Gastrocnemius medialis (tissue), 4 donors: Measurements from ENCODE around the gene EIF5. TPM values are rescaled to one million over a fixed set of nuclear protein-coding genes. Genes with fewer than 3 reads are reported as not detected.

Experiments used
- ATAC-seq, 2 donors: fragments of 150-250 bp; one replicate each; pipeline ENCODE4 v1.9.1; 2016
- DNase-seq, 2 donors: peaks; one replicate each; pipeline ENCODE4 v3.0.0-alpha.2; 2019
- H3K27ac ChIP-seq, 4 donors: fragments of 200-600 bp; sonication (generic); 1 replicate in 1 of 4; 2 replicates in 3 of 4; pipeline ENCODE4 v1.5.1; 2016 to 2018; ENCODE audit warnings: mild to moderate bottlenecking in 2 of 4, moderate library complexity in 1 of 4
- H3K27me3 ChIP-seq, 3 donors: fragments of 200-600 bp; sonication (generic) in 2 of 3; 1 replicate in 1 of 3; 2 replicates in 2 of 3; pipeline versions ENCODE4 v1.5.1 to v1.6.0; 2016 to 2019; ENCODE audit warnings: mild to moderate bottlenecking in 1 of 3, moderate library complexity in 1 of 3
- H3K36me3 ChIP-seq, 2 donors: fragments of 200-600 bp; sonication (generic) in 1 of 2; one replicate each; pipeline ENCODE4 v1.5.1; 2017 to 2018
- H3K4me1 ChIP-seq, 2 donors: fragments of 200-600 bp; sonication (generic) in 1 of 2; one replicate each; pipeline ENCODE4 v1.5.1; 2016 to 2017; ENCODE audit warnings: mild to moderate bottlenecking in 2 of 2
- H3K4me3 ChIP-seq, 4 donors: fragments of 200-600 bp; sonication (generic) in 3 of 4; 1 replicate in 1 of 4; 2 replicates in 3 of 4; pipeline ENCODE4 v1.5.1; 2016 to 2019; ENCODE audit warnings: mild to moderate bottlenecking in 2 of 4
- H3K9me3 ChIP-seq, 3 donors: fragments of 200-600 bp; sonication (generic) in 2 of 3; 1 replicate in 1 of 3; 2 replicates in 2 of 3; pipeline ENCODE4 v1.5.1; 2016 to 2019
- POLR2A ChIP-seq, 2 donors: fragments of 450-650 bp; IDR thresholded peaks; one replicate each; pipeline ENCODE4 v1.6.1; 2017; ENCODE audit warnings: antibody characterized with exemption in 2 of 2, mild to moderate bottlenecking in 2 of 2, moderate library complexity in 2 of 2
- in situ Hi-C, 4 donors: fragments of 200-750 bp; cut with MboI; loops; one replicate each; pipeline versions ENCODE4 v1.15.0 to v1.8.0; 2017; ENCODE audit warnings: low sequenced_read_pairs in 4 of 4
- intact Hi-C: fragments of 100-400 bp; cut with DNase I; formaldehyde crosslinking; loops from one replicate; pipeline ENCODE4 v1.15.1; 2023; ENCODE audit warnings: low total_unique reads
- total RNA-seq, 4 donors: library from RNA; depleted of rRNA; stranded (reverse); fragments of >200 nt; gene quantifications; one replicate each; pipeline versions ENCODE4 v1.1.0 to v1.2.3, GENCODE V29; 2016
- TF ChIP-seq, protein P1 (sequence below), 5 experiments: fragments of 450-650 bp in 3 of 5; fragments of 200-600 bp in 2 of 5; sonication (generic) in 2 of 5; IDR thresholded peaks in 4 of 5; conservative IDR thresholded peaks in 1 of 5; 1 replicate in 4 of 5; 2 replicates in 1 of 5; pipeline ENCODE4 v1.5.1; 2016 to 2019; ENCODE audit warnings: antibody characterized with exemption in 5 of 5, mild to moderate bottlenecking in 3 of 5, moderate library complexity in 3 of 5

The EIF5 gene
- total RNA-seq, 4 donors from 2014 or later = 313 to 538 (median 374) TPM

DNA sequence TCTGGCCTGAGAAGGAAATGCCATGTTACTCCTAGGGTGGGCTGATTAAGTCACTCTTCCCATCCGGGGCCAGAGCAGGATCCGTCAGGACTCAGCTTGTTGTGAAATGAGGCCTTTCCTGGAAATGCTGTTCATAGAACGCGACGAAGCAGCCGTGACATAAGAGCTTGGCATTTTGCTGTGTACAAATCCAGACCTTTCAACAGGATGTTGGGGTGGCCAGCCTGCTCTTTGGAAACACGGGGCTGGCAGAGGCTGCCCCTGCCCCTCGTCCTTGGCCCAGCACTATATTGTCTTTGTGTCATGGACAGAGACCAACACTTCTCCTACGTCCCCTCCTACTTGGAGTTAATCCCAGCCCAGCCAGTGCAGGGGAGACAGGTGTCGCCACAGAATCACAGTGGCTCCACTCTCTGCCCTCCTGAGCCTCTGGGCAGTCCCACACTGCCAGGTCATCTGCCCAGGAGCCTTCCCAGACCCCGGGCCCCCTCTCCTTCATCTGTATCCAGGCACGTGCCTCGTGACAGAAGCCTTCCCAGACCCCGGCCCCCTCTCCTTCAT is 18.6 kb upstream of the EIF5 start:
- Histone ChIP-seq H3K27me3 (no peaks in the 10 kb centered on the region), H3K9me3 (no peaks in the 10 kb centered on the region), H3K4me1 (peaks cover 0 to 6% of the 10 kb centered on the region in 2 donors), H3K36me3 (no peaks in the 10 kb centered on the region), H3K27ac (peak overlapping the region in 3 of 4 donors; percentile 61 to 64 (median 63)), H3K4me3 (no peak overlapping the region)
- ATAC-seq (peak; percentile 70 to 95), DNase-seq (peak in 1 of 2 donors; percentile 57)
- no peak for TF ChIP-seq POLR2A (IDR thresholded peaks at IDR 0.05)
- TF ChIP-seq, protein P1, sequence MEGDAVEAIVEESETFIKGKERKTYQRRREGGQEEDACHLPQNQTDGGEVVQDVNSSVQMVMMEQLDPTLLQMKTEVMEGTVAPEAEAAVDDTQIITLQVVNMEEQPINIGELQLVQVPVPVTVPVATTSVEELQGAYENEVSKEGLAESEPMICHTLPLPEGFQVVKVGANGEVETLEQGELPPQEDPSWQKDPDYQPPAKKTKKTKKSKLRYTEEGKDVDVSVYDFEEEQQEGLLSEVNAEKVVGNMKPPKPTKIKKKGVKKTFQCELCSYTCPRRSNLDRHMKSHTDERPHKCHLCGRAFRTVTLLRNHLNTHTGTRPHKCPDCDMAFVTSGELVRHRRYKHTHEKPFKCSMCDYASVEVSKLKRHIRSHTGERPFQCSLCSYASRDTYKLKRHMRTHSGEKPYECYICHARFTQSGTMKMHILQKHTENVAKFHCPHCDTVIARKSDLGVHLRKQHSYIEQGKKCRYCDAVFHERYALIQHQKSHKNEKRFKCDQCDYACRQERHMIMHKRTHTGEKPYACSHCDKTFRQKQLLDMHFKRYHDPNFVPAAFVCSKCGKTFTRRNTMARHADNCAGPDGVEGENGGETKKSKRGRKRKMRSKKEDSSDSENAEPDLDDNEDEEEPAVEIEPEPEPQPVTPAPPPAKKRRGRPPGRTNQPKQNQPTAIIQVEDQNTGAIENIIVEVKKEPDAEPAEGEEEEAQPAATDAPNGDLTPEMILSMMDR (IDR thresholded peaks at IDR 0.05 in 4 of 5, conservative IDR thresholded peaks at IDR 0.05 in 1 of 5) = no peak
- in situ Hi-C loops (no loop called here), intact Hi-C loops (loop anchor here (2.0 kb wide), 1 partner anchor 19 kb away; the partner anchor contains the start of gene EIF5)

DNA sequence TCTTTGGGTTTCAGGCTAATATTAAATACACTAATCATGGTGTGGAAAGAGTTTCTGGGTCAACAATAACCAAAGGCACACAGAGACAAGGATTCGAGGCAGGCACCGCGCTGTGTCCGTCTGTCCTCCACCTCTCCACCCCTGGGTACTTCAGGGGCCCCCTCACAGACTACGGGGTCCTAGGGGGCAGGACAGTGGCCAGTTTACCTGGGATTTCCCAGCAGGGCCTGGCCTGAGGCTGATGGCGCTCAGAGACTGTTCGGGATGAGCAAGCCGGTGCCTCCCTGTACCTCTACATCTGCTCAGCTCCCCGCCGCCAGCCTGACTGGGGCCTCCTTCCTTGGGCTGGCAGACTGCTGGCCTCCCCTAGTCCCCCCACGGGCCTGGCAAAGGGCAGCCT is 18.1 kb upstream of the EIF5 start:
- no peaks in the 10 kb centered on the region for H3K36me3 ChIP-seq
- H3K27ac ChIP-seq = peak overlapping the region in 3 of 4 donors; percentile 61 to 64 (median 63)
- DNase-seq (no peak), ATAC-seq (no peak)
- no peak for TF ChIP-seq POLR2A (IDR thresholded peaks at IDR 0.05)
- TF ChIP-seq, protein P1 (IDR thresholded peaks at IDR 0.05 in 4 of 5, conservative IDR thresholded peaks at IDR 0.05 in 1 of 5) = no peak
- no peak overlapping the region for H3K4me3 ChIP-seq
- peaks cover 0 to 6% of the 10 kb centered on the region in 2 donors for H3K4me1 ChIP-seq
- intact Hi-C loops = loop anchor here (2.0 kb wide), 1 partner anchor 19 kb away; the partner anchor contains the start of gene EIF5
- H3K9me3 ChIP-seq = no peaks in the 10 kb centered on the region
- H3K27me3 ChIP-seq = no peaks in the 10 kb centered on the region
- in situ Hi-C loops = no loop called here

DNA sequence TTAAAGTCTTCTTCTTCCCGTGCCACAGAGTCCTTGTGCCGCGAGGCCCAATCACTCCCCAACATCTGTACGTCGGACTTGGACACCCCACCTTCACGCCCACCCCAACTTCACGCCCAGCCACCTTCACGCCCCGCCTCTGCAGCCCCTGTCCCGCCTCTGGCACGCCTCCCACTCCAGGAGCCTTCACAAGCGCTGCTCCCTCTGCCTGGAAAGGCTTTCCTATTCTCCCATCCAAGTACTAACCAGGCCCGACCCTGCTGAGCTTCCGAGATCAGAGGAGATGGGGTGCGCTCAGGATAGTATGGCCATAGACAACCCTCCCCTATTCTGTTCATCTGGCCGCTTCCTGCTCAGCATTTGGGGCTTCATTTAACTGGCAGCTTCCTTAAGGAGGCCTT is 17.3 kb upstream of the EIF5 start:
- intact Hi-C loops = no loop called here
- ATAC-seq (no peak), DNase-seq (no peak)
- Histone ChIP-seq H3K27me3 (no peaks in the 10 kb centered on the region), H3K4me1 (peaks cover 0 to 6% of the 10 kb centered on the region in 2 donors), H3K9me3 (no peaks in the 10 kb centered on the region), H3K27ac (no peak overlapping the region), H3K36me3 (no peaks in the 10 kb centered on the region), H3K4me3 (no peak overlapping the region)
- TF ChIP-seq, protein P1 (IDR thresholded peaks at IDR 0.05 in 4 of 5, conservative IDR thresholded peaks at IDR 0.05 in 1 of 5) = no peak
- TF ChIP-seq POLR2A (IDR thresholded peaks at IDR 0.05) = no peak
- in situ Hi-C loops = no loop called here

DNA sequence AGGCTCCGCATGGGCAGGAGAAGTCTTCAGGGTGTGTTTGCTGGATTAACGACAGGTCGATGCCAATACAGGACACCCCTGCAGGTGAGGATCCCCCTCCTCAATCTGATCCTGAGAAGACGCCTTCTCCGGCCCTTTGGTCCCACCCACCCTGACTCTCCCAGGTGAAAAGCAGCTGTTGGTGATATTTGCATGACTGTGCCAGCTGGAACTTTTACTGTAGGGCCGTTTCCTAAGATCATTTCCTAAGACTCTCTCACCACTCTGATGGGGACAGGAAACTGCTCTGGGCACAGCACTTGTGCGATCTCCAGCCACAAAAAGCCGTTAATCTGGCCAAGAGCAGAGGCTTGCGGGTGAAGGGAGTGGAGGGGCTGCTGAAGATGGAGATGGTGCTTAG is 16.8 kb upstream of the EIF5 start:
- H3K36me3 ChIP-seq = no peaks in the 10 kb centered on the region
- in situ Hi-C loops = no loop called here
- TF ChIP-seq POLR2A (IDR thresholded peaks at IDR 0.05) = no peak
- TF ChIP-seq, protein P1 (IDR thresholded peaks at IDR 0.05 in 4 of 5, conservative IDR thresholded peaks at IDR 0.05 in 1 of 5) = no peak
- ATAC-seq = no peak
- no peaks in the 10 kb centered on the region for H3K9me3 ChIP-seq
- H3K27ac ChIP-seq = no peak overlapping the region
- intact Hi-C loops = no loop called here
- H3K4me3 ChIP-seq = no peak overlapping the region
- H3K27me3 ChIP-seq = no peaks in the 10 kb centered on the region
- no peak for DNase-seq
- peaks cover 0 to 6% of the 10 kb centered on the region in 2 donors for H3K4me1 ChIP-seq
